AML-193 (cell line): ENCODE measurements around the gene MRPS31.
A peak's percentile ranks its signal among the peaks of the same experiment; 100 is the strongest.

ENCODE experiments used
- DNase-seq, 2 experiments: peaks; one replicate each; lab custom pipeline; 2025; lab: John Stamatoyannopoulos, UW

Gene MRPS31

DNA sequence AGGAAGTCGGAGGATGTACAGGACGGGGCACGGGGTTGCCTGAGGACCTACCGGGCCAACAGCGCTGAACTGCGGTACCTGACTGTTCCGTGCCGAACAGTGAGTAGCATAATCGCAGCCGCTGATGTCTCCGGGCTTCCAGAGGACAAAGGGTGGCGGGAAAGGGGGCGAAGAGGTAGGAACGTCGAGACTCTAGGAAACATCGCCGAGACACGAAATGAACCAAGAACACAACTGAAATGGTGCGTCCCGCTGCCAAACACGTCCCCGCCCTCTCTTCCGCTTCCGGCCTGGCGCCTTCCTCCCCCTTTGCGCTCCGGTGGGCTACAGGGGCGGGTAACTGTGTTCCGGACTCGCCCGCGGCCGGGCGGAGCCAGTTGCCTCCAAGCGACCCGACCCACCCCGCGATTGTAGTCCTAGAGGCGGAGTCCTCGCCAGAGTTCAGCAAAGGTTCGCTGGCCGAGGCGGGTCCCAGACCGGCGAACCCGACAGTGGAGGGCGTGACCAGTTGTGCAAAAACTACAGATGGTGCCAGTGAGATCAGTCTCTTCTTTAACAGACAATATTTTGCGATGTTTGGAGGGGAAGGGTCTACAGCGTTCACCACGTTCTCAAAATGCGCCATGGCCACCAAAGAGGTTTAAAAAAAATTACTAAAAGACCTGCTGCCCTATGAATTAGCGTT, at the start of gene MRPS31:
Gene MRPS31 (minus strand): TSS at position 257 of the 685 bp plus-strand sequence. CDS start 54 bp downstream, at position 203.
- DNase-seq = peak; percentile 98

GRCh38 chr13:40819797-40820315, 48.9 kb upstream of the MRPS31 start:
- DNase-seq = no peak

DNA sequence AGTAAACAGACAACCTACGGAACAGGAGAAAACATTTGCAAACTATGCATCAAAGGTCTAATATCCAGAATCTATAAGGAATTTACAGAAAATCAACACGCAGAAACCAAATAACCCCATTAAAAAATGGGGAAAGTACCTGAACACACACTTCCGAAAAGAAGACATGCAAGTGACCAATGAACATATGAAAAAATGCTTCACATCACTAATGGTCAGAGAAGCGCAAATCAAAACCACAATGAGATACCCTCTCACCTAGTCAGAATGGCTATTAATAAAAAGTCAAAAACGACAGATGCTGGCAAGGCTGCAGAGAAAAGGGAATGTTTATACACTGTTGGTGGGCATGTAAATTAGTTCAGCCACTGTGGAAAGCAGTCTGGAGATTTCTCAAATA, 47.9 kb upstream of the MRPS31 start:
- no peak for DNase-seq

- DNase-seq = no peak
Measured at GRCh38 chr13:40814803-40815202, 43.8 kb upstream of the MRPS31 start.

DNA sequence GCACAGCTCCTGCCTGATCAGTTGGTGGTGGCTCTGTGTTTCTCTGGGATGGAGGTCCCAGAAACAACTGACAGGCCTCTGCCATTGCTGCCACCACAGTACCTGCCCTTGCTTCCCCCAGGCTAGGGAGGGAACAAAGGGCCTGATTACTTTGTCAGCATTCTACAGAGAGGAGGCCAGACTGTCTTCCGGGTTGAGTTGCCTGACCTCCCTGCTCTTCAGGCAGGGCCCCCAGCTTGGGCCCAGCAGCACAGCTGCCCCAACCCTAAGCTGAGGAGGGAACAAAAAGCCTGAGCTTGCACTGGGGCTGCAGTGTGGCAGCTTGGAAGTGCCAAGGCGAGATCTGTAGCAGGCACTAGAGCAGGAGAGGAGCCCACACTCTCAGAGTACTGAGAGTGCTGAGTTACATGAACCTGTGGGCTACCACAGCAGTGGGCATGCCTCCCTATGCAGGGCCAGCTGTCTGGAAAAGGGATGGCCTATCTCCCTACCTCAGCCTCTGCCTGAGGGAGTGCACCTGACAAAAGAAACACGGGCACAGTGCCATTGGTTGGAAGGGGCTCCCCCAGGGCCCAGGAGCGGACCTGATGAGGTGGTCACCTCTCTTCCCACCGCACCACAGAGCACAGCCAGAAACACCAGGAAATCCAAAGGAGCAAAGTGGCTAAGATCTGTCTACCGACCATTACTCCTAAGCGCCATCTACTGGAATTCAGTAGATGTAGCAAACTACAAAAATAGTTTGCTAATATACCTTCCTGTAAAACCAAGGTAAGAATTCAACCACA, 42.9 kb upstream of the MRPS31 start:
- peak; percentile 68 to 77 for DNase-seq

- no peak for DNase-seq
Measured at GRCh38 chr13:40812724-40813445, 41.9 kb upstream of the MRPS31 start.

DNA sequence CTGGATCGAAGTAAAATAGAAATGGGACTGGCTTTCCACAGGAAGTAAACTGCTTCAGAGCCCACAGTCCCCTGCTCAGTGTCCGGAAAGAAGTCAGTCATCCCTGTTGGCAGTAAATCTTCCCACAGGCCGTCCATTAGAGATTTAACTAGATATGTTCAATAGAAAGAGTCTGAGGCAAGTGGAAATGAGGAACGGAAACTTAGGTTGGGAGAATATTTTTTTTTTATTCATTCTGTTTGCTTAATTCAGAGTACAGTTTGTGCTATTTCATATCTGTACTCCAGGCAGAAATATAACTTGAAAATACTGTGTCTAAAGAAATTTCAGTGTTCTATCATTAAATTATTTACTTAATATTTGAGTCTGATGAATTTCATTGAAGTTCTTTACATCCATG, 41.1 kb upstream of the MRPS31 start:
- no peak for DNase-seq

DNA sequence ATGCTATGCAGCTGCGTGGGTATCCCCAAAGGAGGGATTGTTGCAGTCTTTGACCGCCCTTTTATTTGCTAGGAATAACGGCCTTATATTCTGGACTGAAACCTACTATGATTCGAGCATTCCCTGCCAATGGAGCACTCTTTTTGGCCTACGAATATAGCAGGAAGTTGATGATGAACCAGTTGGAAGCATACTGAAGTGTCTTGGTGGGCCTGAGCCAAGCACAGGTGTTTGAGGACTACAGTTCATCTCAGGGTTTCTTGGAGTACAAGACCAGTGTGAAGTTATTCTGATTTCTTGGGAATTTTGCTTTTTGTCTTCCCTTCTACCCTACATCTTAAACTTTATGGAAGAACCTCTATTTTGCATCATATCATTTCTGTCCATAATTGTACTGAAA, 38.5 kb upstream of the MRPS31 start:
- no peak for DNase-seq

GRCh38 chr13:40806241-40806640, 35.3 kb upstream of the MRPS31 start:
- no peak for DNase-seq

DNA sequence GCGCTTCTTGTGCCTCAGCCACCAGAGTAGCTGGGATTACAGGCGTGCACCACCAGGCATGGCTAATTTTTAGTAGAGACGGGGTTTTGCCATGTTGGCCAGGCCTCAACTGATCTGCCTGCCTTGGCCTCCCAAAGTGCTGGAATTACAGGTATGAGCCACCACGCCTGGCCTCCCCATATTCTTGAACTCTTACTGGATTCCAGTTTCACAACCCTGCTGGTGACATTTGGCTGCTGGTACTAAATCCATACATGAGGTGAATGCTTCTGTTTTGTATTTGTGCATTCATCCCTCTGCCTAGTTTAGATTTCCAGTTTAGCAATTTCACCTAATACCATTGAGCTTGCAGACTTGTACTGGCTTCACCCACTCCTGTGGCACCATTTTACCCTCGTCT, 32.3 kb upstream of the MRPS31 start:
- no peak for DNase-seq

- no peak for DNase-seq
Measured at GRCh38 chr13:40801255-40802217, 30.5 kb upstream of the MRPS31 start.

DNA sequence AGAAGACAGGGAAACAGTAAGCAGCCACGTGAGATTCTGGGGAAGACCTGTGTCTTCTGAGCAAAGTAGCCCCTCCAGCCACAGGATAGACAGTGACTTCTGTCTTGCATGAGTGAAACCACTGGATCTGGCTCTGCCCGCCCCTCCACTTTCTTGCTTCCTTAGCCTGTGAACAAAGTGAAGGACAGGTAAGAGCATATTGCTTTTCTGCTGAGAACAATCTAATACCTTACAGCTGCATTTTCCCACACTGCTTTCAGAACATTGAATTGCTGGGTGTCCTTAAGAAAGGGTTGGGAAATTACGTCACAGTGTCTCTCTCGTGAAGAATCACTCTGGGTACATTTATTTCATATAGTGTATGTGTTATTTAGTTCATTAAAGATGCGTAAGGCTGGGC, 29.6 kb upstream of the MRPS31 start:
- no peak for DNase-seq

DNA sequence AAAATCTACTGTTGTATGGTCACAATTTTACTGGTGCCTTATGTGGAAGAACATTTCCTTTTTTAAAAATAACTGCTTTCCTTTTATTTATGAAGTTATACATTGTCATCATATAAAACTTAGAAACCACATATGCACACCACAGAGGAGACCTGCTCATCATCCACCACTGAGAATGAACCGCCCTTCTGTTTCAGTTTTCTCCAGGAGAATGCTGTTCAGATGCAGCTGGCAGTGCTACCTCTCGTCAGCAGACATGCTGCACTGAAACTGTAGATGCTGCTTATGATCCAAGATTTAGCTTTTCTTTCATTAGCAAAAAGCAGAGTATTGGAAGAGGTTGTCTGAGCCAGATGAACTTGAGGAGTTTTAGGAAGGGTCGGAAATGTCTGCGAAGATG, 28.5 kb upstream of the MRPS31 start:
- DNase-seq = no peak

- no peak for DNase-seq
Measured at GRCh38 chr13:40798380-40798779, 27.4 kb upstream of the MRPS31 start.

DNA sequence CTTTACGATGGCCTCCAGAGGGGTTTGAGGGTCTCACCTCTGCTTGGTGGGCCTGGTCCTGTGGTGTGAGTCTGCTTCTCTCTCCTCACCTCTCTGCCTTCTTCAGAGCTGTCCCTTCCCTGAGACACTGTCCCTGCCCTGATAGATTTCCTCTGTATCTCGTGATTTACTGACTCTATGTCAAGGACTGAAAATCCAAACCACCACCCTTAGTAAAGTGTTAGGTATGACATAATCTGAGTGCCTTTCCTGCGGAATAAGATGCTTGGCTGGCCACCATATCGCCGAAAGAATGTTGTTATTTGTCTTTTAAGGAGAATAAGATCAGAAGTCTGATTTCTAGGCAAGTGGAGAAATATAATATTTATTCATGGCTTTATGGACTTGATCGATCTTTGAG, 25.7 kb upstream of the MRPS31 start:
- DNase-seq = no peak

GRCh38 chr13:40794414-40795368, 23.7 kb upstream of the MRPS31 start:
- DNase-seq = no peak

GRCh38 chr13:40793339-40793738, 22.3 kb upstream of the MRPS31 start:
- no peak for DNase-seq

DNA sequence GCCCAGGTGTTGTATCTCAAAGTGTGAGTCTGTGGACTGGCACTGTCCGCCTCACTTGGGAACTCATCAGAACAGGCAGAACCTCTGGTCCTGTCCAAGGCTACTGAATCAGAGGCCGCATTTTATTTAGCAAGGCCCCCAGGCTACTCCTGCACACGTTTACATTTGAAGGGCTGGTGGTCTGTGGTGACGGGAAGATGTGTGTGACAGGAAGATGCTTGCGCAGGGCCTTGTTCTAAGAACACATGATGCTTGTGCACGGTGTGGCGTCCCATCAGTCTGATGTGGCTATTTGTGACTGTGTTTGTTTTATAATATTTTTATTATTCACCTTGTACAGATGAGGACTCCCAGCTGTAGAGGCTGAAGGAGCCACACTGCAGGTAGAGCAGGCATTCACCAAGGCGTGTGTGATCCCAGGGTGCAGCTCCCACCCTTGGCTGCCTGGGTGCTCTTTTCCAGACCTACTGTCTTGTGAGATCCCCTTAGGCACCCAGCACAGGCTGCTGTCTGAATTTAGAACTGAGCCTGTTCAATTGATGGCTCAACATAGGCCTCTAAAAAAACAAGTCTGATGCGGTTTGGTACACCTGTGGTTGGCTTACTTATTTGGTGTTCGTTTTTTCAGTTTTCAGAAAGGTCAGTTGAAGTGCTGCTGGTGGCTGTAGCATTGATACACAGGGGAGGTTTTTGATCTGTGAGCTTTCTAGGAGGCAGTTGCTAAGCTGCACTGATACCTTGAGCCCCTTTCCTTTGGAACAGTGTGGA, 21.5 kb upstream of the MRPS31 start:
- no peak for DNase-seq

GRCh38 chr13:40790154-40790616, 19.2 kb upstream of the MRPS31 start:
- DNase-seq = no peak
